H1 (cell line): ENCODE measurements around the gene NUMB.

Source experiments
- BACH1 ChIP-seq: IDR thresholded peaks from 2 replicates; pipeline ENCODE4 v1.6.1; 2012; ENCODE audit warnings: low read length, improper control_type of control experiment
- CHD2 ChIP-seq: IDR thresholded peaks from 2 replicates; pipeline ENCODE4 v1.6.1; 2012; ENCODE audit warnings: low read length, improper control_type of control experiment
- GABPA ChIP-seq: IDR thresholded peaks from 2 replicates; pipeline ENCODE4 v1.6.1; 2011; ENCODE audit warnings: mild to moderate bottlenecking, low read length, moderate library complexity, borderline replicate concordance; ENCODE audit not compliant: insufficient read depth
- KDM4A ChIP-seq: IDR thresholded peaks from one replicate; pipeline ENCODE4 v1.7.1; 2012; ENCODE audit warnings: low read depth, mild to moderate bottlenecking, moderate library complexity, low read length, inconsistent platforms; ENCODE audit not compliant: severe bottlenecking
- MAFK ChIP-seq: IDR thresholded peaks from 2 replicates; pipeline ENCODE4 v1.6.1; 2012; ENCODE audit warnings: low read depth, mild to moderate bottlenecking, improper control_type of control experiment, low read length
- PHF8 ChIP-seq: fragments of 200-600 bp; sonication (generic); conservative IDR thresholded peaks from 2 replicates; pipeline ENCODE4 v1.7.1; 2012; ENCODE audit warnings: low read depth, mild to moderate bottlenecking, inconsistent platforms, low read length, moderate library complexity
- RAD21 ChIP-seq, 2 experiments: IDR thresholded peaks in 1 of 2; conservative IDR thresholded peaks in 1 of 2; 2 replicates each; pipeline ENCODE4 v1.6.1; 2011; ENCODE audit warnings: low read depth in 2 of 2, low read length in 2 of 2, improper control_type of control experiment in 1 of 2, inconsistent platforms in 1 of 2, mild to moderate bottlenecking in 1 of 2, moderate library complexity in 1 of 2
- RFX5 ChIP-seq: IDR thresholded peaks from 2 replicates; pipeline ENCODE4 v1.6.1; 2011; ENCODE audit warnings: low read depth, low read length, improper control_type of control experiment, borderline replicate concordance
- RXRA ChIP-seq: IDR thresholded peaks from 2 replicates; pipeline ENCODE4 v1.6.1; 2011; ENCODE audit warnings: low read depth, mild to moderate bottlenecking, low read length, moderate library complexity; ENCODE audit not compliant: insufficient read depth
- TAF1 ChIP-seq: IDR thresholded peaks from 2 replicates; pipeline ENCODE4 v1.6.1; 2011; ENCODE audit warnings: mild to moderate bottlenecking, low read depth, low read length
- TBP ChIP-seq: IDR thresholded peaks from 2 replicates; pipeline ENCODE4 v1.6.1; 2011; ENCODE audit warnings: low read depth, low read length, improper control_type of control experiment
- TF ChIP-seq, protein P1 (sequence below), 3 experiments: IDR thresholded peaks; 1 replicate in 2 of 3; 2 replicates in 1 of 3; pipeline versions ENCODE4 v1.5.1 to v1.6.1; 2011; ENCODE audit warnings: low read length in 3 of 3, mild to moderate bottlenecking in 3 of 3, inconsistent platforms in 2 of 3, low read depth in 1 of 3, moderate library complexity in 1 of 3; ENCODE audit not compliant: insufficient read depth in 1 of 3; ENCODE audit errors: control extremely low read depth in 1 of 3
- TF ChIP-seq, protein P2 (sequence below): IDR thresholded peaks from 2 replicates; pipeline ENCODE4 v1.6.1; 2011; ENCODE audit warnings: low read length, improper control_type of control experiment

DNA sequence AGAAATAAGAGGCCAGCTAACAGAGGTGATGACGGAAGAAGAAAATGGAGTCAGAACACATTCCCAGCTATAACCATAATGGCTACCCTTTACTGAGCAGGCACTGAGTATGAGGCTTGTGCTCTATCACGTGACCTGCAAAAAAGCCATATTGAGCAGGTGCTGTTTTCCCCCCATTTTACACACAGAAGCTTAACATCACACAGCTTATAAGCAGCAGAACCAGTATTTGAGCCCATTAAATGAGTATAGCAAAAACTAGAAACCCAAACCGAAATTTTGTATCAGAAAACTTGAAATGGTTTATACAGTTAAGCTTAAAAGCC is 192.7 kb downstream of the NUMB start:
- no peak for TF ChIP-seq RXRA
- TF ChIP-seq, protein P1, sequence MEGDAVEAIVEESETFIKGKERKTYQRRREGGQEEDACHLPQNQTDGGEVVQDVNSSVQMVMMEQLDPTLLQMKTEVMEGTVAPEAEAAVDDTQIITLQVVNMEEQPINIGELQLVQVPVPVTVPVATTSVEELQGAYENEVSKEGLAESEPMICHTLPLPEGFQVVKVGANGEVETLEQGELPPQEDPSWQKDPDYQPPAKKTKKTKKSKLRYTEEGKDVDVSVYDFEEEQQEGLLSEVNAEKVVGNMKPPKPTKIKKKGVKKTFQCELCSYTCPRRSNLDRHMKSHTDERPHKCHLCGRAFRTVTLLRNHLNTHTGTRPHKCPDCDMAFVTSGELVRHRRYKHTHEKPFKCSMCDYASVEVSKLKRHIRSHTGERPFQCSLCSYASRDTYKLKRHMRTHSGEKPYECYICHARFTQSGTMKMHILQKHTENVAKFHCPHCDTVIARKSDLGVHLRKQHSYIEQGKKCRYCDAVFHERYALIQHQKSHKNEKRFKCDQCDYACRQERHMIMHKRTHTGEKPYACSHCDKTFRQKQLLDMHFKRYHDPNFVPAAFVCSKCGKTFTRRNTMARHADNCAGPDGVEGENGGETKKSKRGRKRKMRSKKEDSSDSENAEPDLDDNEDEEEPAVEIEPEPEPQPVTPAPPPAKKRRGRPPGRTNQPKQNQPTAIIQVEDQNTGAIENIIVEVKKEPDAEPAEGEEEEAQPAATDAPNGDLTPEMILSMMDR (IDR thresholded peaks at IDR 0.05; ENCODE audit: control extremely low read depth in 1 of 3, insufficient read depth in 1 of 3, low read depth in 1 of 3, low read length in 3 of 3), result no peak
- TF ChIP-seq, protein P2, sequence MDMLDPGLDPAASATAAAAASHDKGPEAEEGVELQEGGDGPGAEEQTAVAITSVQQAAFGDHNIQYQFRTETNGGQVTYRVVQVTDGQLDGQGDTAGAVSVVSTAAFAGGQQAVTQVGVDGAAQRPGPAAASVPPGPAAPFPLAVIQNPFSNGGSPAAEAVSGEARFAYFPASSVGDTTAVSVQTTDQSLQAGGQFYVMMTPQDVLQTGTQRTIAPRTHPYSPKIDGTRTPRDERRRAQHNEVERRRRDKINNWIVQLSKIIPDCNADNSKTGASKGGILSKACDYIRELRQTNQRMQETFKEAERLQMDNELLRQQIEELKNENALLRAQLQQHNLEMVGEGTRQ, result no peak
- TF ChIP-seq TBP, result no peak
- no peak for TF ChIP-seq RAD21 (IDR thresholded peaks at IDR 0.05 in 1 of 2, conservative IDR thresholded peaks at IDR 0.05 in 1 of 2; ENCODE audit: low read depth in 2 of 2, low read length in 2 of 2)
- TF ChIP-seq MAFK, result no peak
- no peak for TF ChIP-seq GABPA
- TF ChIP-seq KDM4A, result no peak
- no peak for TF ChIP-seq CHD2
- TF ChIP-seq RFX5, result no peak
- no peak for TF ChIP-seq TAF1
- TF ChIP-seq BACH1, result no peak
- TF ChIP-seq PHF8, result no peak
